ENCODE results near the gene ZNF689. TPM values are rescaled to one million over a fixed set of nuclear protein-coding genes. Genes with fewer than 3 reads are reported as not detected.
"Not testable (repeated sequence)": the region's sequence is repeated elsewhere in the genome, so short reads cannot be mapped to it uniquely, and the experiment has no call there.

The ZNF689 gene
- total RNA-seq, 2 donors from 2014 or later: 5.9 to 12.1 TPM

- Mint-ChIP-seq H3K9me3 (no peaks in the 10 kb centered on the region), H3K27me3 (no peaks in the 10 kb centered on the region), H3K4me1 (no peaks in the 10 kb centered on the region), H3K27ac (no peak overlapping the region), H3K4me3 (no peak overlapping the region), H3K36me3 (ENCODE audit: low read depth) (peaks cover 3% of the 10 kb centered on the region)
- ATAC-seq (replicated peaks): no peak
These were observed 17.3 kb downstream of the ZNF689 start for GRCh38 chr16:30592871-30593270.

DNA sequence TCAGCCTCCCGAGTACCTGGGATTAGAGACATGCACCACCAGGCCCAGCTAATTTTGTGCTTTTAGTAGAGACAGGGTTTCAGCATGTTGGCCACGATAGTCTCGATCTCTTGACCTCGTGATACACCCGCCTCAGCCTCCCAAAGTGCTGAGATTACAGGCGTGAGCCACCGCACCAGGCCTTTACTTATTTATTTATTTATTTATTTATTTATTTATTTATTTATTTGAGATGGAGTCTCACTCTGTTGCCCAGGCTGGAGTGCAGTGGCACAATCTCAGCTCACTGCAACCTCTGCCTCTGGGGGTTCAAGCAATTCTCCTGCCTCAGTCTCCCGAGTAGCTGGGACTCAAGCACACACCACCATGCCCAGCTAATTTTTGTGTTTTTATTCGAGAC, 19.3 kb downstream of the ZNF689 start:
- ATAC-seq (replicated peaks); H3K27ac Mint-ChIP-seq; H3K27me3 Mint-ChIP-seq; H3K4me1 Mint-ChIP-seq; H3K4me3 Mint-ChIP-seq; H3K9me3 Mint-ChIP-seq: not testable (repeated sequence)
- peaks cover 17% of the 10 kb centered on the region for H3K36me3 Mint-ChIP-seq (ENCODE audit: low read depth)

DNA sequence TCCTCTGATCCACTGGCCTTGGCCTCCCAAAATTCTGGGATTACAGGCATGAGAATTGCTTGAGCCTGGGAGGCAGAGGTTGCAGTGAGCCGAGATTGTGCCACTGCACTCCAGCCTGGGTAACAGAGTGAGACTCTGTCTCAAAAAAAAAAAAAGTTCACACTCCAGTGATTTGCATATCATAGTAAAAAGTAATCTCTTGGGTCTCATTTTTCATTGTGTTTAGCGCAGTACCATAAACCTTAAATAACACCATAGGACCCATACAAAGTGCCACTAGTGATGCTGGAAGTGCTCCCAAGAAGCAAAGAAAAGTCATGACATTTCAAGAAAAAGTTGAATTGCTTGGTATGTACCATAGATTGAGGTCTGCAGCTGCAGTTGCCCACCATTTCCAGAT, 20.6 kb downstream of the ZNF689 start:
- not testable (repeated sequence) for H3K4me1 Mint-ChIP-seq; H3K4me3 Mint-ChIP-seq; ATAC-seq (replicated peaks); H3K9me3 Mint-ChIP-seq; H3K27ac Mint-ChIP-seq; H3K27me3 Mint-ChIP-seq
- H3K36me3 Mint-ChIP-seq (ENCODE audit: low read depth): peaks cover 27% of the 10 kb centered on the region

DNA sequence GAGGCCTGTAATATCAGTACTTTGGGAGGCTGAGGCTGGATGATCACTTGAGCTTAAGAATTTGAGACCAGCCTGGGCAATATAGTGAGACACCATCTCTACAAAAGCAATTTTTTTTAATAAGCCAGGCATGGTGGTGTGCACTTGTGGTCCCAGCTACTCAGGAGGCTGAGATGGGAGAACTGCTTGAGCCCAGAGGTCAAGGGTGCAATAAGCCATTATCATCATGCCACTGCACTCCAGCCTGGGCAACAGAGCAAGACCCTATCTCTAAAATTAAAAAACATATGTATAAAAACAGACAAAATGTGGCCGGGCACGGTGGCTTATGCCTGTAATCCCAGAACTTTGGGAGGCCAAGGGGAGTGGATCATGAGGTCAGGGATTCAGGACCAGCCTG, 21.5 kb downstream of the ZNF689 start:
- peaks cover 29% of the 10 kb centered on the region for H3K36me3 Mint-ChIP-seq (ENCODE audit: low read depth)
- no peak overlapping the region for H3K4me3 Mint-ChIP-seq
- ATAC-seq (replicated peaks): no peak
- no peak overlapping the region for H3K27ac Mint-ChIP-seq
- H3K27me3 Mint-ChIP-seq: no peaks in the 10 kb centered on the region
- no peaks in the 10 kb centered on the region for H3K4me1 Mint-ChIP-seq
- H3K9me3 Mint-ChIP-seq: no peaks in the 10 kb centered on the region

DNA sequence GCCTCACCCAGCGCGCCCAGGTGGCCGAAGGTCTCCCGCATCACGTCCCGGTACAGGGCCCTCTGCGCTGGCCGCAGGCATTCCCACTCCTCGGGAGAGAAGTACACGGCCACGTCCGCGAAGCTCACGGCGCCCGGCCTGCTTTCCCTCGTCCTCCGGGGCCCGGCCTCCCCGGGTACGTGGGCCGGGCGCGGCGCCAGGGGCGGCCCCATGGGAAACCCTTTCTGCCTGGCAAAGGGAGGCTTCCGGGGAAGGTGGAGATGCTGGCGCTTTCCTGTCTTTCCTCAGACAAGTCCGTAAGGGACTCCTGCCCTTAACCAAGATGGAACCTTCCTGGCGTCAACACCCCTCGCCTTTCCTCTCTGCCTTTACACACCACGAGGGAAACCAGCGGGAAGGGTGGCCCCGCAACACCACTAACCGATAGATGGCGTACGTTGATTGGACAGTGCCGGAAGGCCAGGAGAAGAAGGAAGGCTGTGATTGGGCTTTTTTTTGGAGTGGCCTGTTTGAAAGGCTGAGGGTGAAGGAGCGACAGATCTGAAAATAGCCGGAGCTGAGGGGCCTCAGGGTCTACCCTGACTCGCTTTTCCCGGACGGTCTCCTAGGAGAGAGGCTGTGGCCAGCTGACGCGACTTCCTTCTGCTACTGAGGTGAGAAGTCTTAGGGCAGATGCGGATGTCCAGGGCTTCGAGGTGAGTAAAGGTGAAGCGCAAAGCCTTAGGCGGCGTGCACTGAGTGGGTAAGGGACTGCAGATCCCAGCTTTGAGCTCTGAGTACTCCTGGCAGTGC, 24.6 kb downstream of the ZNF689 start, which contains the start of gene ZNF785:
ZNF785 (minus strand) TSS at position 298 of the 792 bp plus-strand sequence; CDS start at position 212, 86 bp downstream.
- H3K27me3 Mint-ChIP-seq: no peaks in the 10 kb centered on the region
- no peaks in the 10 kb centered on the region for H3K9me3 Mint-ChIP-seq
- H3K4me3 Mint-ChIP-seq: peak within 1 kb of the TSS; percentile 88
- H3K27ac Mint-ChIP-seq: peak within 1 kb of the TSS; percentile 90
- peaks cover 57% of the 10 kb centered on the region for H3K36me3 Mint-ChIP-seq (ENCODE audit: low read depth)
- H3K4me1 Mint-ChIP-seq: no peaks in the 10 kb centered on the region
- peak; percentile 98 for ATAC-seq (replicated peaks)

DNA sequence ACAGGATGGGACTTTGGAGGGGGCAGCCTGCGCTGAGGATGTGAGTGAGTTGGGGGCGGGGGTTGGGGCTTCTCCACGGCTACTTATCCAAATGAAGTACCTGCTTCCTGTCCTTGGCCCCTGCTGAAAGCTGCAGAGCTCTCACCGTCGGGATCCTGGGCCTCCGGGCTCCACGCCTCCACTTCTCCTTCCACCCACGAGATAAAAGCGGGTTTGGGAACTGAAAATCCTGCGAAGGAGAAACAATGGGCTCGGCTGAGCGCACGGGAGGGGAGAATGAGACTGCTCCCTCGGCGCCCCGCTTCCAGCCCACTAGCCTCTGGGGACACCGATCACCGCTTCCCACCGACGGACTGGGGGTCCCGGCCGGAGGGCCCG, 25.2 kb downstream of the ZNF689 start:
- H3K4me3 Mint-ChIP-seq: peak overlapping the region; percentile 88
- peak; percentile 27 for ATAC-seq (replicated peaks)
- peak overlapping the region; percentile 87 for H3K27ac Mint-ChIP-seq
- no peaks in the 10 kb centered on the region for H3K9me3 Mint-ChIP-seq
- no peaks in the 10 kb centered on the region for H3K27me3 Mint-ChIP-seq
- no peaks in the 10 kb centered on the region for H3K4me1 Mint-ChIP-seq
- peaks cover 61% of the 10 kb centered on the region for H3K36me3 Mint-ChIP-seq (ENCODE audit: low read depth)

- ATAC-seq (replicated peaks): no peak
- H3K36me3 Mint-ChIP-seq (ENCODE audit: low read depth): peaks cover 78% of the 10 kb centered on the region
- H3K27ac Mint-ChIP-seq: no peak overlapping the region
- H3K4me3 Mint-ChIP-seq: no peak overlapping the region
- H3K4me1 Mint-ChIP-seq: no peaks in the 10 kb centered on the region
- H3K27me3 Mint-ChIP-seq: no peaks in the 10 kb centered on the region
- no peaks in the 10 kb centered on the region for H3K9me3 Mint-ChIP-seq
These were observed 27.4 kb downstream of the ZNF689 start for GRCh38 chr16:30582611-30583340.

DNA sequence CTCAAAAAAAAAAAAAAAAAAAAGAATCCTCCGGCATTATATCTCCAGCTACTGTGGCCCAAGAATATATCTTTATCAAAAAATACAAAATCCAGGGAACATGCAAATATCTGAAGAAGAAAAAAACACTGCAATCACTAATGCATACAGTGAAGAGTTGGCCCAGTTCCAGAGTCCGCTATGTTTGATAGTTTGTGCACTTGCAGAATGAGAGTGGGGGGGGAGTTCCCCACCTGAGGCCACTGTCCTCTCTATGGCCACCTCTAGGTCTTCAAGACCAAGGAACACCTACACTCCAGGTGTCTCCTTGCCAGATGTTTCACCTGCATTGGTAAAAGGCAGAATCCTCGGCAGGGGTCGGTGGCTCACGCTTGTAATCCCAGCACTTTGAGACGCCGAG, 28.7 kb downstream of the ZNF689 start:
- Mint-ChIP-seq H3K27ac (no peak overlapping the region), H3K4me1 (no peaks in the 10 kb centered on the region), H3K4me3 (no peak overlapping the region), H3K9me3 (no peaks in the 10 kb centered on the region), H3K27me3 (no peaks in the 10 kb centered on the region), H3K36me3 (ENCODE audit: low read depth) (peaks cover 73% of the 10 kb centered on the region)
- no peak for ATAC-seq (replicated peaks)

GRCh38 chr16:30574678-30575077, 35.5 kb downstream of the ZNF689 start:
- Mint-ChIP-seq H3K4me1 (peaks cover 16% of the 10 kb centered on the region), H3K9me3 (no peaks in the 10 kb centered on the region), H3K27me3 (no peaks in the 10 kb centered on the region), H3K4me3 (no peak overlapping the region), H3K36me3 (ENCODE audit: low read depth) (peaks cover 21% of the 10 kb centered on the region), H3K27ac (no peak overlapping the region)
- ATAC-seq (replicated peaks): no peak

- no peaks in the 10 kb centered on the region for H3K36me3 Mint-ChIP-seq (ENCODE audit: low read depth)
- peaks cover 31% of the 10 kb centered on the region for H3K4me1 Mint-ChIP-seq
- H3K27me3 Mint-ChIP-seq: no peaks in the 10 kb centered on the region
- peak; percentile 64 for ATAC-seq (replicated peaks)
- H3K27ac Mint-ChIP-seq: peak within 1 kb of the TSS; percentile 94
- H3K9me3 Mint-ChIP-seq: no peaks in the 10 kb centered on the region
- peak within 1 kb of the TSS; percentile 97 for H3K4me3 Mint-ChIP-seq
These were observed 38.5 kb downstream of the ZNF689 start, which contains the start of gene ZNF688 for GRCh38 chr16:30571445-30572322. Gene ZNF688, minus strand, starts transcription at chr16:30571714. Its CDS starts 85 bp downstream, at chr16:30571629.

- ATAC-seq (replicated peaks): no peak
- Mint-ChIP-seq H3K36me3 (ENCODE audit: low read depth) (no peaks in the 10 kb centered on the region), H3K27me3 (no peaks in the 10 kb centered on the region), H3K4me3 (peak overlapping the region; percentile 97), H3K9me3 (no peaks in the 10 kb centered on the region), H3K27ac (peak overlapping the region; percentile 94), H3K4me1 (peaks cover 37% of the 10 kb centered on the region)
These were observed 39.3 kb downstream of the ZNF689 start for GRCh38 chr16:30570636-30571444.

DNA sequence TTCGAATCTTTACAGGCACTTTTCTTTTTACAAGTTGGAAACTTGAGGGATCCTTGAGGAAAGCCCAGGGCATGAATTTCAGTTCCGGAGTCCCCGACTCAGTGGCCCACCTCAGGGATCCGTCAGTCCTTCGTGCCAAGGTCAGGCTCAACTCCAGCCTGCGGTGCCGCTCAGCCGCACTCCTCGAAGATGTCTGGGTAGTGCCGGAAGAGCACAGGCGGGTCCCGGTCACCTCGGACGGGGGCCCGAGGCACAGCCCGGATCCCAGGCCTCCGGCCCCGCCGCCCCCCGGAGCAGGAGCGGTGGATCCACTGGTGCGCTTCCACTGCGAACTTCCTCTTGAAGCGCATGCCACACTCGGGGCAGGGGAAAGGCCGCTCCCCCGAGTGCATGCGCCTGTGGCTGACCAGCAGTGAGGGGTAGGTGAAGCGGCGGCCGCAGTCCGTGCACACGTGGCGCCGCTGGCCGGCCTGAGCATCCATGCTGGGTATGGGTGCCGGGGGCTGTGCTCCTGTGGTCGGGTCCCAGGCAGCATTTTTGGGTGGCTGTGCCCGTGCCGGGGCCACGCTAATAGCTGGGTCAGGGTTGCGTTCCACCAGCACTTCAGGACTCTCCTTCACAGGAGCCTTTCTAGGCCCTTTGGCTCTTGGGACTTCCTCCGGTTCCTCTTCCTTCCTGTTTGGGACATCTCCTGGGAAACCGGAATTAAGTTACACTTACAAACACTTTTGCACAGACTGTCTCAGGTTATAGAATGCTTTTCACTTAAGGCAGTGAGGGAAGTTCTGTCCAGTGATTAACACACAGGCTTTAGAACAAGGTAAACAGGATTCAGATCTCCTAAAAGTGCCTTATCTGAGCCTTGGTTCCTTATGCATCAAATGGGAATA, 40.2 kb downstream of the ZNF689 start:
- H3K27me3 Mint-ChIP-seq: no peaks in the 10 kb centered on the region
- H3K36me3 Mint-ChIP-seq (ENCODE audit: low read depth): no peaks in the 10 kb centered on the region
- ATAC-seq (replicated peaks): no peak
- peaks cover 34% of the 10 kb centered on the region for H3K4me1 Mint-ChIP-seq
- peak overlapping the region; percentile 94 for H3K27ac Mint-ChIP-seq
- H3K4me3 Mint-ChIP-seq: peak overlapping the region; percentile 97
- no peaks in the 10 kb centered on the region for H3K9me3 Mint-ChIP-seq

GRCh38 chr16:30569281-30569680, 40.9 kb downstream of the ZNF689 start:
- H3K9me3 Mint-ChIP-seq: no peaks in the 10 kb centered on the region
- H3K27me3 Mint-ChIP-seq: no peaks in the 10 kb centered on the region
- ATAC-seq (replicated peaks): no peak
- H3K36me3 Mint-ChIP-seq (ENCODE audit: low read depth): no peaks in the 10 kb centered on the region
- peaks cover 29% of the 10 kb centered on the region for H3K4me1 Mint-ChIP-seq
- H3K27ac Mint-ChIP-seq: peak overlapping the region; percentile 59
- peak overlapping the region; percentile 29 for H3K4me3 Mint-ChIP-seq
